SK-N-SH (cell line): ENCODE data around the gene CD38.

ENCODE experiments used
- JUND ChIP-seq: IDR thresholded peaks from 2 replicates; pipeline ENCODE4 v1.4.0; 2012
- NRF1 ChIP-seq: IDR thresholded peaks from 2 replicates; pipeline ENCODE4 v1.6.1; 2012; ENCODE audit warnings: low read depth, mild to moderate bottlenecking, low read length
- POLR2AphosphoS5 ChIP-seq: IDR thresholded peaks from 2 replicates; pipeline ENCODE4 v1.6.1; 2012; ENCODE audit warnings: low read depth, low read length
- SMC3 ChIP-seq: IDR thresholded peaks from 2 replicates; pipeline ENCODE4 v1.6.1; 2012; ENCODE audit warnings: low read depth, low read length, improper control_type of control experiment
- TAF1 ChIP-seq: IDR thresholded peaks from 2 replicates; pipeline ENCODE4 v1.6.1; 2012; ENCODE audit warnings: low read depth, mild to moderate bottlenecking, low read length, moderate library complexity, borderline replicate concordance
- TF ChIP-seq, protein P1 (sequence below): fragments of 200-600 bp; sonication (generic); IDR thresholded peaks from 2 replicates; pipeline ENCODE4 v1.6.1; 2017; ENCODE audit warnings: antibody characterized with exemption, mild to moderate bottlenecking, moderate library complexity
- TF ChIP-seq, protein P2 (sequence below): IDR thresholded peaks from 2 replicates; pipeline ENCODE4 v1.4.0; 2012; ENCODE audit warnings: low read depth, borderline replicate concordance

DNA sequence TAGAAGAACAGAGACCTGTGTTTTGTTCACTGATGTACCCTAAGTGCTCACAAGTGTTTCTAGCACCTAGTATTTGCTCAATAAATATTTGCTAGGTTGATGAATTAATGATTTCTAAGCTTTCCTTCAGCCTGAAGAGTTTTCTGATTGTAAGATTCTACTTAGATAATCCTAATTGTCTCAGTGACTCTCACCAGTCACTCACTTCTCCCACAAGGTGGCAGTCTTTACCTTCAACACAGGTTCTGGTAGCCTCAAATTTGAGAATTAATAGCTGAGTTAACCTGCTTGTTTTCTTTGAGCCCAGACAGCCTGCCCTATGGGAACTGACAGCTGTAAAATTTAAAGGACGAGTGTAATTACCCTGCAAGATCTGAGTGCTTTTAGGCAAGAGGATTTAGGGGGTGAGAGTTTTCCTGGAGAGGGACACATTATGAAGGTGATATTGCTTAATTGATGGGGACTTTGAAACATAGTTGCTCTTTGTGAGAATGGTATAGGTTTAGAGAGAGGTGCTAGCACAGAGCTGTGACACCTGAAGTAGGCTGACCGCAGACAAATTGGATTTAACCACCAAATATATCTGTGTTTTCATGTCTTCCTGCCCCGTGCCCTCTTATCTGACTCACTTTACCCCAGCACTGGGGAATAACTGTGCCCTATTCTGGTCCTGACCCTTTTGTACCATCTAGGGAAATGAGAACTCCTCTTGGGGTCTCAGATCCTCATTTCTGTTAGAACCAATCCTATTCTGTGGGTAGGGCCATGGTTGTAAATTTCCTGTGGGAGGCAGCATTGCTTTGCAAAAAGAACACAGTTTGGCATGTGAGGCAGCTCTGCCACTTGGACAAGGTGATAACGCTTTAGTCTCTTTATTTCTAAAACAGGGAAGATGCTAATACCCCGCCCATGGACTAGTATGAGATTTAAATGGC is 27.7 kb downstream of the CD38 start:
- TF ChIP-seq POLR2AphosphoS5 (no peak), JUND (no peak), TAF1 (no peak), NRF1 (no peak), SMC3 (peak; percentile 85)
- TF ChIP-seq, protein P1, sequence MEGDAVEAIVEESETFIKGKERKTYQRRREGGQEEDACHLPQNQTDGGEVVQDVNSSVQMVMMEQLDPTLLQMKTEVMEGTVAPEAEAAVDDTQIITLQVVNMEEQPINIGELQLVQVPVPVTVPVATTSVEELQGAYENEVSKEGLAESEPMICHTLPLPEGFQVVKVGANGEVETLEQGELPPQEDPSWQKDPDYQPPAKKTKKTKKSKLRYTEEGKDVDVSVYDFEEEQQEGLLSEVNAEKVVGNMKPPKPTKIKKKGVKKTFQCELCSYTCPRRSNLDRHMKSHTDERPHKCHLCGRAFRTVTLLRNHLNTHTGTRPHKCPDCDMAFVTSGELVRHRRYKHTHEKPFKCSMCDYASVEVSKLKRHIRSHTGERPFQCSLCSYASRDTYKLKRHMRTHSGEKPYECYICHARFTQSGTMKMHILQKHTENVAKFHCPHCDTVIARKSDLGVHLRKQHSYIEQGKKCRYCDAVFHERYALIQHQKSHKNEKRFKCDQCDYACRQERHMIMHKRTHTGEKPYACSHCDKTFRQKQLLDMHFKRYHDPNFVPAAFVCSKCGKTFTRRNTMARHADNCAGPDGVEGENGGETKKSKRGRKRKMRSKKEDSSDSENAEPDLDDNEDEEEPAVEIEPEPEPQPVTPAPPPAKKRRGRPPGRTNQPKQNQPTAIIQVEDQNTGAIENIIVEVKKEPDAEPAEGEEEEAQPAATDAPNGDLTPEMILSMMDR = peak; percentile 88
- TF ChIP-seq, protein P2, sequence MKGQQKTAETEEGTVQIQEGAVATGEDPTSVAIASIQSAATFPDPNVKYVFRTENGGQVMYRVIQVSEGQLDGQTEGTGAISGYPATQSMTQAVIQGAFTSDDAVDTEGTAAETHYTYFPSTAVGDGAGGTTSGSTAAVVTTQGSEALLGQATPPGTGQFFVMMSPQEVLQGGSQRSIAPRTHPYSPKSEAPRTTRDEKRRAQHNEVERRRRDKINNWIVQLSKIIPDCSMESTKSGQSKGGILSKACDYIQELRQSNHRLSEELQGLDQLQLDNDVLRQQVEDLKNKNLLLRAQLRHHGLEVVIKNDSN = no peak
